BLaER1 (cell line): Measurements from ENCODE around the gene ZNF839.
A peak's percentile ranks its signal among the peaks of the same experiment; 100 is the strongest.

Experiments
- H3K27ac ChIP-seq: shearing (Covaris generic); formaldehyde crosslinking; 2 replicates; pipeline ENCODE4 v1.8.1; 2022
- H3K27me3 ChIP-seq: shearing (Covaris generic); formaldehyde crosslinking; 2 replicates; pipeline ENCODE4 v1.8.1; 2022
- H3K36me3 ChIP-seq: shearing (Covaris generic); formaldehyde crosslinking; 2 replicates; pipeline ENCODE4 v1.8.1; 2022
- H3K4me1 ChIP-seq: shearing (Covaris generic); formaldehyde crosslinking; 2 replicates; pipeline ENCODE4 v1.8.1; 2022
- H3K4me2 ChIP-seq: shearing (Covaris generic); formaldehyde crosslinking; 2 replicates; pipeline ENCODE4 v1.8.1; 2022
- H3K4me3 ChIP-seq: shearing (Covaris generic); formaldehyde crosslinking; 2 replicates; pipeline ENCODE4 v1.8.1; 2022
- H3K9ac ChIP-seq: shearing (Covaris generic); formaldehyde crosslinking; 2 replicates; pipeline ENCODE4 v1.8.1; 2022
- H3K9me3 ChIP-seq: shearing (Covaris generic); formaldehyde crosslinking; 2 replicates; pipeline ENCODE4 v1.8.1; 2022
- H4K20me1 ChIP-seq: shearing (Covaris generic); formaldehyde crosslinking; 2 replicates; pipeline ENCODE4 v1.8.1; 2022
- Cebpa-rat ChIP-seq: shearing (Covaris generic); IDR thresholded peaks from 2 replicates; pipeline ENCODE4 v1.8.1; 2022

ZNF839 gene

DNA sequence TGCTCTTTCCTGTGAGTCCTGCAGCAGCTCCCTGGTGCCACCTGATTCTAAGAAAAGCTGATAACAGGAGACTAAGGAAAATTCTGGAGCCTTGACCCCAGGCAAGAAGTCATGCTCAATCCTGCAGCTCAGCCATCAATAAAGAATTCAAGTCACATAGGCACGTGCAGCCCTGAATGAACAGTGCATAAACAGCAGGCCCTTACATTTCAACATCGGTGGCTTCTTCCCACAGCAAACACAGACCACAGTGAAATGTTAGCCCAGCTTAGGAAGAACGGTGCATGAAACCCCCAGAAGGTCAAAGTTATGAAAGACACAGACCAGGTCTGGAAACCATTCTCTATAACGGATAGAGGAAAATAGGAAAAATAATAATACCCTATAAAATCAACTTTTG is 32.7 kb downstream of the ZNF839 start:
- H3K4me3 ChIP-seq = no peak overlapping the region
- H3K27me3 ChIP-seq = no peaks in the 10 kb centered on the region
- H3K4me2 ChIP-seq = no peak overlapping the region
- TF ChIP-seq Cebpa-rat = no peak
- no peaks in the 10 kb centered on the region for H4K20me1 ChIP-seq
- no peak overlapping the region for H3K27ac ChIP-seq
- no peaks in the 10 kb centered on the region for H3K9me3 ChIP-seq
- peaks cover 96% of the 10 kb centered on the region for H3K36me3 ChIP-seq
- H3K4me1 ChIP-seq = no peaks in the 10 kb centered on the region
- H3K9ac ChIP-seq = no peak overlapping the region

DNA sequence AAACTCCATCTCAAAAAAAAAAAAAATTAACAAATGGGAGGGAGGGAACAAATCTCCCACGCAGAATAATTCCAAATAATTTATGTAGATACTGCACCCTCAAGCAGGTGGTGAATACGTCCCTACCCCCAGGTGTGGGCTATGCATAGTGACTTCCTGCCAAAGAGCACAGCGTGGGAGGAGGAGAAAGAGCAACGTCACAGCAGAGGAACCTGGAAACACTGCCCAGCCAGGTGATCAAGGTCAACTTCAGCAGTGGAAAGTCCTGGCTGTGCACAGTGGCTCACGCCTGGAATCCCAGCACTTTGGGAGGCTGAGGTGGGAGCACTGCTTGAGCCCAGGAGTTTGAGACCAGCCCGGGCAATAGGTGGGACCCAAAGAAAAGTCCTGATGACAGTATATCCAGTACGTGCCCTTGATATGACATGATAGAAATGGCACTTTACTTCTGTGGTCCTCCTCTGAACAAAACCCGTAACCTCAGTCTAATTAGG is 33.6 kb downstream of the ZNF839 start:
- no peak overlapping the region for H3K27ac ChIP-seq
- no peak overlapping the region for H3K9ac ChIP-seq
- H3K9me3 ChIP-seq = no peaks in the 10 kb centered on the region
- no peak for TF ChIP-seq Cebpa-rat
- H3K4me1 ChIP-seq = no peaks in the 10 kb centered on the region
- H3K4me2 ChIP-seq = no peak overlapping the region
- H3K36me3 ChIP-seq = peaks cover 96% of the 10 kb centered on the region
- H3K4me3 ChIP-seq = no peak overlapping the region
- no peaks in the 10 kb centered on the region for H3K27me3 ChIP-seq
- no peaks in the 10 kb centered on the region for H4K20me1 ChIP-seq

DNA sequence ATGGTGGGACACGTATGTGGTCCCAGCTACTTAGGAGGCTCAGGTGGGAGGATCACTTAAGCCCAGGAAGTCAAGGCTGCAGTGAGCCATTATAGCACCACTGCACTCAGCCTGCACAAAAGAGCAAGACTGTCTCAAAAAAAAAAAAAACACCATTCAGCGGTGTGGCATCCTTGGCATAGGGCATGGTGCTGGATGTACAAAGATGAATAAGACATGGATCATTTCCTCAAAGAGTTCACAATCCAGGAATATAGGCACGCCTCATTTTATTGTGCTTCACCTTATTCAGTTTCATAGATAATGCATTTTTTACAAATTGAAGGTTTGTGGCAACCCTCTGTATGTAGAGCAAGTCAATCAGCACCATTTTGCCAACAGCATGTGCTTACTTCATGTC is 36.7 kb downstream of the ZNF839 start:
- no peak for TF ChIP-seq Cebpa-rat
- Histone ChIP-seq H3K27ac (no peak overlapping the region), H3K36me3 (peaks cover 76% of the 10 kb centered on the region)

DNA sequence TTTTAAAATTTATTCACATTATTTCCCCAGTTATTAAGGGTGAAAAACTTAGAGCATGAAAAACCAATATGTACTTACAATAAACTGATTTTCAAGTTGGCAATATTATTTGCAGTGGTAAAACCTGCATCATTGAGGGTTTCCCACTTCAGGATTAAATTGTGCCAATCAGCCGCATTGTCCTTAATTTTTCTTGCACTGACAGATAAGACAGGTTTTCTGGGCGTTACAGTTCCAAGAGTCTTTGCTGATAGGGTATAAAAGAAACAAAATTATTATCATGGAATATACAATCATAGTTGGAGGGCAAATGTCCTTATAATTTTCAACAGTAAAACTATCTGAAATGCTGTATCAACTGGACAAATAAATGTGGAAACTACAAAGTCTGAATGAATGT is 39.8 kb downstream of the ZNF839 start:
- peaks cover 26% of the 10 kb centered on the region for H3K4me1 ChIP-seq
- no peak overlapping the region for H3K4me2 ChIP-seq
- no peaks in the 10 kb centered on the region for H4K20me1 ChIP-seq
- H3K36me3 ChIP-seq = peaks cover 46% of the 10 kb centered on the region
- H3K4me3 ChIP-seq = no peak overlapping the region
- no peak overlapping the region for H3K27ac ChIP-seq
- H3K9ac ChIP-seq = no peak overlapping the region
- no peaks in the 10 kb centered on the region for H3K9me3 ChIP-seq
- TF ChIP-seq Cebpa-rat = no peak
- H3K27me3 ChIP-seq = no peaks in the 10 kb centered on the region

More for the DNA sequence above, 36.7 kb downstream of the ZNF839 start:
- no peak overlapping the region for H3K9ac ChIP-seq
- H3K9me3 ChIP-seq = no peaks in the 10 kb centered on the region
- peaks cover 4% of the 10 kb centered on the region; the same call in 1 of the 2 replicates for H3K4me1 ChIP-seq
- no peaks in the 10 kb centered on the region for H4K20me1 ChIP-seq
- H3K4me2 ChIP-seq = no peak overlapping the region
- no peak overlapping the region for H3K4me3 ChIP-seq
- no peaks in the 10 kb centered on the region for H3K27me3 ChIP-seq

DNA sequence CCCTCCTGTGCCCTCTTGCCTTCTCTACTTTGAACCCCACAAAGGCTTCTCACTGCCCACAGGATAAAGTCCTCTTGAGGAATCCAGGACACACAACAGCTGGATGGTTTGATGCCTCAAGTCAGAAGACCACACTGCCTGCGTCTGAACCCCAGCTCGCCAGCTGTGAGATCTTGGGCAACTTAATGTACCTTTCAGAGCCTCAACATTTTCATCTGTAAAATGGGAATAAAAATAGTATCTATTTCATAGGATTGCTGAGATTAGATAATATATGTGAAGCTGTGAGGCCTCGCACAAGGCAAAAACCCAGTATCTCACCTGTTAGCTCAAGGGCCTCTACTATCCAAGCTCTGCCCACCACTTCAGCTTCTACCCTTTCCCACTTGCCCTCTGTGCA is 40.8 kb downstream of the ZNF839 start:
- no peaks in the 10 kb centered on the region for H3K27me3 ChIP-seq
- H3K4me1 ChIP-seq = peaks cover 28% of the 10 kb centered on the region
- TF ChIP-seq Cebpa-rat = no peak
- no peaks in the 10 kb centered on the region for H4K20me1 ChIP-seq
- no peak overlapping the region for H3K4me2 ChIP-seq
- no peak overlapping the region for H3K27ac ChIP-seq
- H3K9me3 ChIP-seq = no peaks in the 10 kb centered on the region
- H3K9ac ChIP-seq = no peak overlapping the region
- H3K4me3 ChIP-seq = no peak overlapping the region
- H3K36me3 ChIP-seq = peaks cover 36% of the 10 kb centered on the region

DNA sequence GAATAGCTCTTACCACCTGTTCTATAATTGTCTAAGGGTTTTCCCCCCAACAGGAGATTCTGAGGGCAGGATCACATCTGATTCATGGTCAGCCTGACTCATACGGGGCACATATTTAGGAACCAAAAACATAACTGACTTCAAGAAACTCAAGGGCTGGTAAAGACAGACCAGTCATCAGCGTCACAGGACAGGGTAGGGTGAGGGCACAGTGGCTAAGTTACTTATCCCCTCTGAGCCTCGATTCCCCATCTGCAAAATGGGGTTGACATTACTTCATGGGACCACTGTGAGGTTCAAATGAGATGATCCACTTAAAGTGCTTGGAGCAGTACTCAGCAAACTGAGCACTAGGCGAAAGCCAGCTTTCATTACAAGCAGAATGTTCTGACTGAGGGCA is 42.5 kb downstream of the ZNF839 start:
- Histone ChIP-seq H3K4me3 (peak overlapping the region; percentile 89), H3K4me1 (peaks cover 28% of the 10 kb centered on the region), H4K20me1 (no peaks in the 10 kb centered on the region), H3K27ac (peak overlapping the region; percentile 78), H3K27me3 (no peaks in the 10 kb centered on the region), H3K9me3 (no peaks in the 10 kb centered on the region), H3K36me3 (peaks cover 19% of the 10 kb centered on the region), H3K9ac (peak overlapping the region; percentile 91), H3K4me2 (peak overlapping the region; percentile 96)
- no peak for TF ChIP-seq Cebpa-rat

DNA sequence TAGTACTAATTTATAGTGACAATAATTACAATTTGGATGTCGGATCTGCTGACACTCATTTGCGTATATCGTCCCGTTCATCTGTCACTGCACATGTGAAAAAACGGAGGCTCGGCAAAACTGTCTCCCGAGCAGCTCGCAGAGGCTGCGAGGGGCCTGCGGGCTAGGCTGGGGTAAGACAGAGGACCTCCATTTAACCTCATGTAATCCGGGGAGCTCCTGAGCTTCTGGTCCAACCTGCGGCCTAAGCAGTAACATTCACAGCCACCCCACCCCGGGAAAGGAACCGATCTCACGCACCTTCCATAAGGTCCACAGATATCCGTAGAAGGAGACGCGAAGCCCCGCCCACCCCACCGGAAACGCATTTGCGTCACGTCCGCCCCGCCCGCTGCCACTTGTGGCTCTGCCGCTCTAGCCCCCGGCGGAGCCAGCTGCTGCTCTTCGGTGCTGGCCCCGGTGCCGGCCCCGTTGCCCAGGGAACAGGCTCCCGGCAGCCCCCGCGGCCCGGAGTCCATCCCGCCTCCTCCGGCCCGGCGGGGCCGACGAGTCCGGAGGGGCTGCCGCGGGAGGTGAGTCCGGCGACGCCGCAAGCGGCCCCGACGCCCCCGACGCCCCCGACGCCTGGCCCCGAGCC is 43.1 kb downstream of the ZNF839 start, which contains the start of the genes CINP and TECPR2:
Gene CINP, minus strand, starts transcription at position 346 of the 637 bp plus-strand sequence. Its CDS starts 39 bp downstream, at position 307.
Gene TECPR2, plus strand, starts transcription at position 397 of the 637 bp plus-strand sequence. CDS start 13,781 bp downstream, outside the sequence.
- peak within 1 kb of the TSS; percentile 91 for H3K9ac ChIP-seq
- H3K4me2 ChIP-seq = peak within 1 kb of the TSS; percentile 96
- H3K4me1 ChIP-seq = peaks cover 34% of the 10 kb centered on the region
- H3K9me3 ChIP-seq = no peaks in the 10 kb centered on the region
- peak within 1 kb of the TSS; percentile 89 for H3K4me3 ChIP-seq
- no peak for TF ChIP-seq Cebpa-rat
- peak within 1 kb of the TSS; percentile 78 for H3K27ac ChIP-seq
- H3K27me3 ChIP-seq = no peaks in the 10 kb centered on the region
- H3K36me3 ChIP-seq = peaks cover 13% of the 10 kb centered on the region
- no peaks in the 10 kb centered on the region for H4K20me1 ChIP-seq

DNA sequence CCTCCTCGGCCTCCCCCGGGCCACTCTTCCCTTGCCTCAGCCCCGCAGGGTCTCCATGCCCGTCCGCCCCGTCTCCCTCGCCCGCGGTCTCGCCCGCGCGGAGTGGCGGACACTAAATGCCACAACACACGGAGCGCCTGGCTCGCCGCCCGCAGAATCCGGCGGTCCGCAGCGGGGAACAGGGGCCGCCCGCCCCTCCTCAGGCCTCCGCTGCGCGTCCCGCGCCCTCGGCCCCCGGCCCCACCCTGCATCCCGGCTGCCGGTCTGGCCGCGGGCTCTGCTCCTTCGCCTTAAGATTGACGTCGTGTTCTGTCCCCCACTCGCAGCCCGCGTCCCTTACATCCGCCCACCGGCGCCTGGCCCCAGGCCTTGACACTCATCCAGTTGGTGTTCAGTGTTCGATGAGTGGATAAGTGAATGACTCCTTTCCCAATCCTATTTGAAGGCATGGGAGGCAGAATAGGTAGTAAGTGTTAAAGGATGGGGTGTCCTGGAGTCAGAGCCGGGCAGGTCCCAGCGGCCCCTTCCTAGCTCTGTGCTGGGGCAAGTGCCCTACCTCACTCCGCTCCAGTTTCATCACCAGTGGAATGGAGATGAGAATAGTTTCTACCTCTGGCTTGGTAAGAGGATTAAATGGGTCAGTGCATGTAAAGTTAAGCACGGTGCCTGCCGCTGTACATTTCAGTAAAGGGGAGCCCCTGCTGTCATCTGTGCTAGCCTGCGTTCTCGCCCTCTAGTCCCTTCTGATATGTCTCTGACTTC is 43.8 kb downstream of the ZNF839 start:
- H3K27ac ChIP-seq = peak overlapping the region; percentile 78

DNA sequence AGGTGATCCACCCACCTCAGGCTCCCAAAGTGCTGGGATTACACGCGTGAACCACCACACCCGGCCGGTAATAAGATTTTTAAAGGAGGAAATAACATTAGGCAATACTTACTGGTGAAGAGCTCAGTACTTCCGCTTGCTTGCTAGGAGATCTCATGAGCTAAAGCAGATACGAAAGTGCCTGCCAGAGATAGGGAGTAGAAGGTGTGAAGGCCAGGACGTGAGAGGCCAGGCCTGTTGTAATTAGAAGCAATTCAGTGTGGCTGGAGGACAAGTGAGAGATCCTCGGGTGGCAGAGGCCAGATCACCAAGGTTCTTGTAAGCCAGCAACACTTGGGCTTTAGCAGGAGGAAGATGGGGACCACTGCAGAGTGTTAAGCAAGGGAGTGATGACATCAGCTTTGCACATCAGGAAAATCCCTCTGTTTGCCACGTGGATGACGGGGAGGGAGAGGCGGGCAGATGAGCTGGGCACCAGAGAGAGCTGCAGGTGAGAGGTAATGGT is 50.8 kb downstream of the ZNF839 start:
- Histone ChIP-seq H3K27ac (no peak overlapping the region), H3K4me1 (peaks cover 12% of the 10 kb centered on the region), H3K9ac (no peak overlapping the region), H3K4me2 (no peak overlapping the region), H3K36me3 (no peaks in the 10 kb centered on the region), H3K27me3 (no peaks in the 10 kb centered on the region), H3K4me3 (no peak overlapping the region), H4K20me1 (peaks cover 8% of the 10 kb centered on the region), H3K9me3 (no peaks in the 10 kb centered on the region)
- TF ChIP-seq Cebpa-rat = no peak

More for the DNA sequence above, 43.8 kb downstream of the ZNF839 start:
- peak overlapping the region; percentile 91 for H3K9ac ChIP-seq
- no peak for TF ChIP-seq Cebpa-rat
- H3K4me3 ChIP-seq = peak overlapping the region; percentile 89
- peaks cover 41% of the 10 kb centered on the region for H3K4me1 ChIP-seq
- no peaks in the 10 kb centered on the region for H4K20me1 ChIP-seq
- no peaks in the 10 kb centered on the region for H3K9me3 ChIP-seq
- H3K4me2 ChIP-seq = peak overlapping the region; percentile 90
- no peaks in the 10 kb centered on the region for H3K27me3 ChIP-seq
- peaks cover 6% of the 10 kb centered on the region for H3K36me3 ChIP-seq

DNA sequence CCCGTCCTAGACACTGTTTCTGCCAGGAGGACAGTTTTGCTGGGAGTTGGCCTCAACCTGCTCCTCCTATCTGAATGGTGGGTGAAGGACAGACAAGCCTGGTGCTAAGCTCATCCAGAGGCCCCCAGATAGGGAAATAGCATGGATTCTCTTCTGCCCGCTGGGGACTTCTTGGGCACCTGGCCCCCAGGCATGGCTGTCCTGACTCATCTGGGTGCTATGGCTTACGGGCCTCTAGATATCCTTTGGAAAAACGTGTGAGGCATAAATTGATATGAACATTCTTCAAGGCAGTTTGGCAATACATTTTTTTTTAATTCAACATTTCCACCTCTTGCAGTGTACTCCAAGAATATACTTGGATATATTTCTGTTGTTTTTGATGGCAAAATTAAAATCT is 51.8 kb downstream of the ZNF839 start:
- peaks cover 12% of the 10 kb centered on the region for H3K4me1 ChIP-seq
- H3K4me2 ChIP-seq = no peak overlapping the region
- no peak overlapping the region for H3K4me3 ChIP-seq
- peaks cover 8% of the 10 kb centered on the region for H4K20me1 ChIP-seq
- no peak overlapping the region for H3K27ac ChIP-seq
- H3K27me3 ChIP-seq = no peaks in the 10 kb centered on the region
- no peak overlapping the region for H3K9ac ChIP-seq
- H3K9me3 ChIP-seq = no peaks in the 10 kb centered on the region
- TF ChIP-seq Cebpa-rat = no peak
- H3K36me3 ChIP-seq = no peaks in the 10 kb centered on the region
